OCI-LY1 (cell line): ENCODE results near the gene CIDEA.

ENCODE experiments used
- H2AFZ ChIP-seq: fragments of 200-600 bp; sonication (generic), shearing (Covaris generic); 2 replicates; pipeline ENCODE4 v1.6.0; 2014; ENCODE audit warnings: antibody characterized with exemption, mild to moderate bottlenecking, low read length
- H3F3A ChIP-seq: fragments of 200-600 bp; sonication (generic), shearing (Covaris generic); 2 replicates; pipeline ENCODE4 v1.6.0; 2014; ENCODE audit warnings: mild to moderate bottlenecking, antibody characterized with exemption, low read length, moderate library complexity; ENCODE audit not compliant: insufficient read depth
- H3K27ac ChIP-seq: fragments of 200-600 bp; sonication (generic); 2 replicates; pipeline ENCODE4 v1.5.1; 2014; ENCODE audit warnings: low read length, mixed run types, mild to moderate bottlenecking, low read depth; ENCODE audit not compliant: poor library complexity, severe bottlenecking
- H3K27me3 ChIP-seq: fragments of 200-600 bp; sonication (generic); 2 replicates; pipeline ENCODE4 v1.6.0; 2014; ENCODE audit warnings: antibody characterized with exemption, mild to moderate bottlenecking, low read length, moderate library complexity; ENCODE audit not compliant: insufficient read depth
- H3K36me3 ChIP-seq: fragments of 200-600 bp; sonication (generic); 2 replicates; pipeline ENCODE4 v1.6.1; 2014; ENCODE audit warnings: mild to moderate bottlenecking, antibody characterized with exemption, low read length, moderate library complexity, mixed read lengths; ENCODE audit not compliant: insufficient read depth
- H3K4me1 ChIP-seq: fragments of 200-600 bp; sonication (generic); 2 replicates; pipeline ENCODE4 v1.5.1; 2014; ENCODE audit warnings: mild to moderate bottlenecking, low read length, moderate library complexity; ENCODE audit not compliant: insufficient read depth, severe bottlenecking
- H3K4me2 ChIP-seq: fragments of 200-600 bp; sonication (generic), shearing (Covaris generic); 2 replicates; pipeline ENCODE4 v1.6.1; 2014; ENCODE audit warnings: low read length
- H3K4me3 ChIP-seq: fragments of 200-600 bp; sonication (generic); 2 replicates; pipeline ENCODE4 v1.5.1; 2014; ENCODE audit warnings: low read length, low read depth, mild to moderate bottlenecking, mixed read lengths; ENCODE audit not compliant: poor library complexity, severe bottlenecking
- H3K79me2 ChIP-seq: fragments of 200-600 bp; shearing (Covaris generic); 2 replicates; pipeline ENCODE4 v1.6.1; 2016; ENCODE audit warnings: mixed run types, low read length, mixed read lengths; ENCODE audit not compliant: insufficient read depth
- H3K9ac ChIP-seq: fragments of 200-600 bp; sonication (generic), shearing (Covaris generic); 2 replicates; pipeline ENCODE4 v1.6.1; 2014; ENCODE audit warnings: mild to moderate bottlenecking, low read length, mixed read lengths
- H3K9me2 ChIP-seq: fragments of 200-600 bp; sonication (generic), shearing (Covaris generic); 2 replicates; pipeline ENCODE4 v1.6.1; 2014; ENCODE audit warnings: low read depth, mild to moderate bottlenecking, low read length, mixed read lengths
- H3K9me3 ChIP-seq: fragments of 200-600 bp; shearing (Covaris generic); 2 replicates; pipeline ENCODE4 v1.6.1; 2014; ENCODE audit warnings: low read length, mixed read lengths
- H4K20me1 ChIP-seq: fragments of 200-600 bp; sonication (generic), shearing (Covaris generic); 2 replicates; pipeline ENCODE4 v1.6.0; 2016; ENCODE audit warnings: mild to moderate bottlenecking, low read length; ENCODE audit not compliant: insufficient read depth
- EZH2 ChIP-seq: fragments of 200-600 bp; sonication (generic), shearing (Covaris generic); IDR thresholded peaks from 2 replicates; pipeline ENCODE4 v1.8.0; 2017; ENCODE audit warnings: borderline replicate concordance, mixed run types, mild to moderate bottlenecking, antibody characterized with exemption, low read length, moderate library complexity, mixed read lengths
- TF ChIP-seq, protein P1 (sequence below): fragments of 200-600 bp; sonication (generic), shearing (Covaris generic); IDR thresholded peaks from 2 replicates; pipeline ENCODE4 v1.5.1; 2017; ENCODE audit warnings: mild to moderate bottlenecking, antibody characterized with exemption, low read length, moderate library complexity, mixed read lengths

Gene CIDEA

DNA sequence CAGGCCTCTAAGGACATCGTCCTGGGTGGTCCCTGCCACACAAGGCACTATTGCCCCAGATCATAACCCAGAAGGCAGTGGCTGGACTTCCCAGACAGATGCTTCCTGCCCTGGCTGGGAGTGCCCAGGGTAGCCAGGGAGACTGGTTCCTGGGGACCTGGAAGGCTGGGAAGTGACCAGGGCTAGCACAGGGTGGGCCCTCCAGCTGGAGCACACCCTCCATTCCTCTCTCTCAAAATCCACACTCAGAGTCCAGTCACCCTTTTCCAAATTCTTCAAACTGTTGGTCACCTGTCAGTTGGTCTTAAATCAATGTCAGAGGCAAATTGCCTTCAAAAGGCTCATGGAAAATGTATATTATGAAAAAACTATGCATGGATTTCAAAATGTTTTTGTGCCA lies 42.3 kb downstream of the CIDEA start:
- no peaks in the 10 kb centered on the region for H3K9me3 ChIP-seq
- H3K9me2 ChIP-seq = no peaks in the 10 kb centered on the region
- no peak overlapping the region for H3K4me2 ChIP-seq
- no peak overlapping the region for H2AFZ ChIP-seq
- H4K20me1 ChIP-seq = no peaks in the 10 kb centered on the region
- H3K79me2 ChIP-seq = no peaks in the 10 kb centered on the region
- no peak for TF ChIP-seq EZH2
- TF ChIP-seq, protein P1, sequence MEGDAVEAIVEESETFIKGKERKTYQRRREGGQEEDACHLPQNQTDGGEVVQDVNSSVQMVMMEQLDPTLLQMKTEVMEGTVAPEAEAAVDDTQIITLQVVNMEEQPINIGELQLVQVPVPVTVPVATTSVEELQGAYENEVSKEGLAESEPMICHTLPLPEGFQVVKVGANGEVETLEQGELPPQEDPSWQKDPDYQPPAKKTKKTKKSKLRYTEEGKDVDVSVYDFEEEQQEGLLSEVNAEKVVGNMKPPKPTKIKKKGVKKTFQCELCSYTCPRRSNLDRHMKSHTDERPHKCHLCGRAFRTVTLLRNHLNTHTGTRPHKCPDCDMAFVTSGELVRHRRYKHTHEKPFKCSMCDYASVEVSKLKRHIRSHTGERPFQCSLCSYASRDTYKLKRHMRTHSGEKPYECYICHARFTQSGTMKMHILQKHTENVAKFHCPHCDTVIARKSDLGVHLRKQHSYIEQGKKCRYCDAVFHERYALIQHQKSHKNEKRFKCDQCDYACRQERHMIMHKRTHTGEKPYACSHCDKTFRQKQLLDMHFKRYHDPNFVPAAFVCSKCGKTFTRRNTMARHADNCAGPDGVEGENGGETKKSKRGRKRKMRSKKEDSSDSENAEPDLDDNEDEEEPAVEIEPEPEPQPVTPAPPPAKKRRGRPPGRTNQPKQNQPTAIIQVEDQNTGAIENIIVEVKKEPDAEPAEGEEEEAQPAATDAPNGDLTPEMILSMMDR = no peak
- no peak overlapping the region for H3K9ac ChIP-seq
- H3K36me3 ChIP-seq = no peaks in the 10 kb centered on the region
- H3K27me3 ChIP-seq = peaks cover 5% of the 10 kb centered on the region
- H3F3A ChIP-seq = no peaks in the 10 kb centered on the region
- H3K4me1 ChIP-seq = no peaks in the 10 kb centered on the region
- no peak overlapping the region for H3K4me3 ChIP-seq
- H3K27ac ChIP-seq = no peak overlapping the region

GRCh38 chr18:12299862-12300261 lies 45.7 kb downstream of the CIDEA start:
- Histone ChIP-seq H3K79me2 (no peaks in the 10 kb centered on the region), H3K9me2 (no peaks in the 10 kb centered on the region)

GRCh38 chr18:12301263-12302005 lies 47.3 kb downstream of the CIDEA start:
- Histone ChIP-seq H3K4me1 (no peaks in the 10 kb centered on the region), H3F3A (no peaks in the 10 kb centered on the region), H3K27me3 (peaks cover 5% of the 10 kb centered on the region), H3K9me2 (no peaks in the 10 kb centered on the region), H3K27ac (no peak overlapping the region), H3K79me2 (no peaks in the 10 kb centered on the region), H3K36me3 (no peaks in the 10 kb centered on the region), H3K9ac (no peak overlapping the region), H3K4me2 (no peak overlapping the region), H3K4me3 (no peak overlapping the region), H4K20me1 (no peaks in the 10 kb centered on the region), H3K9me3 (no peaks in the 10 kb centered on the region), H2AFZ (no peak overlapping the region)
- TF ChIP-seq, protein P1 = no peak
- TF ChIP-seq EZH2 = no peak

More at GRCh38 chr18:12299862-12300261, 45.7 kb downstream of the CIDEA start:
- Histone ChIP-seq H3F3A (no peaks in the 10 kb centered on the region), H4K20me1 (no peaks in the 10 kb centered on the region), H3K4me2 (no peak overlapping the region), H3K36me3 (no peaks in the 10 kb centered on the region), H3K9me3 (no peaks in the 10 kb centered on the region), H3K4me3 (no peak overlapping the region), H3K27ac (no peak overlapping the region), H3K4me1 (no peaks in the 10 kb centered on the region), H3K9ac (no peak overlapping the region), H2AFZ (no peak overlapping the region), H3K27me3 (peaks cover 5% of the 10 kb centered on the region)
- no peak for TF ChIP-seq EZH2
- TF ChIP-seq, protein P1 = no peak
